Heart left ventricle (tissue), 16 donors: ENCODE measurements around the gene ZNF792. TPM values are rescaled to one million over a fixed set of nuclear protein-coding genes. Genes with fewer than 3 reads are reported as not detected.
A peak's percentile ranks its signal among the peaks of the same experiment; 100 is the strongest.
"Not testable (repeated sequence)": the region's sequence is repeated elsewhere in the genome, so short reads cannot be mapped to it uniquely, and the experiment has no call there.

ENCODE experiments used
- ATAC-seq, 4 donors: fragments of 200-7000 bp; cut with Tn5 transposase; one replicate each; pipeline ENCODE4 v1.9.1; 2020 to 2022; ENCODE audit warnings: moderate library complexity in 4 of 4, mild to moderate bottlenecking in 3 of 4, moderate number of reproducible peaks in 1 of 4
- DNase-seq, 5 donors: peaks; one replicate each; pipeline ENCODE4 v3.0.0-alpha.2; 2020
- H3K27ac ChIP-seq, 12 donors: fragments of 200-600 bp; sonication (generic) in 4 of 12; one replicate each; pipeline versions ENCODE4 v1.5.0 to v1.8.0; 2016 to 2022; ENCODE audit warnings: mild to moderate bottlenecking in 2 of 12
- H3K27me3 ChIP-seq, 9 donors: fragments of 200-600 bp; sonication (generic) in 2 of 9; one replicate each; pipeline versions ENCODE4 v1.5.1 to v1.8.0; 2016 to 2022; ENCODE audit warnings: mild to moderate bottlenecking in 3 of 9
- H3K36me3 ChIP-seq, 9 donors: fragments of 200-600 bp; sonication (generic) in 2 of 9; one replicate each; pipeline versions ENCODE4 v1.5.0 to v1.8.0; 2018 to 2022; ENCODE audit warnings: mild to moderate bottlenecking in 2 of 9
- H3K4me1 ChIP-seq, 12 donors: fragments of 200-600 bp; sonication (generic) in 4 of 12; one replicate each; pipeline versions ENCODE4 v1.5.0 to v1.8.0; 2016 to 2022; ENCODE audit warnings: mild to moderate bottlenecking in 3 of 12
- H3K4me3 ChIP-seq, 12 donors: fragments of 200-600 bp; sonication (generic) in 4 of 12; one replicate each; pipeline versions ENCODE4 v1.5.0 to v1.8.0; 2017 to 2022; ENCODE audit warnings: mild to moderate bottlenecking in 9 of 12, moderate library complexity in 4 of 12
- H3K9me3 ChIP-seq, 12 donors: fragments of 200-600 bp; sonication (generic) in 4 of 12; one replicate each; pipeline versions ENCODE4 v1.5.0 to v1.8.0; 2016 to 2022; ENCODE audit warnings: mild to moderate bottlenecking in 1 of 12
- CTCF ChIP-seq, 12 donors: fragments of 200-600 bp; sonication (generic) in 4 of 12; IDR thresholded peaks; one replicate each; pipeline versions ENCODE4 v1.5.0 to v1.8.0; 2018 to 2022; ENCODE audit warnings: antibody characterized with exemption in 12 of 12, mild to moderate bottlenecking in 5 of 12
- POLR2A ChIP-seq, 2 donors: fragments of 450-650 bp; IDR thresholded peaks; one replicate each; pipeline ENCODE4 v1.6.1; 2017; ENCODE audit warnings: antibody characterized with exemption in 2 of 2, mild to moderate bottlenecking in 2 of 2, moderate library complexity in 2 of 2
- WGBS, 4 donors: extraction: QIAGEN DNeasy Blood & Tissue Kit in 2 of 4; methylation state at CpG; one replicate each; pipeline versions ENCODE4 v1.1.5 to v1.1.7; 2013 to 2018; 5-methylcytosine and 5-hydroxymethylcytosine counted together
- intact Hi-C, 10 donors: fragments of 100-400 bp; cut with DNase I; formaldehyde crosslinking; loops; one replicate each; pipeline versions ENCODE4 v1.11.1 to v1.14.2; 2022
- polyA plus RNA-seq, 2 donors: library from polyadenylated mRNA; stranded (reverse); fragments of 200-250 nt; gene quantifications; one replicate each; pipeline ENCODE4 v1.2.3, GENCODE V29; 2013
- total RNA-seq, 9 donors: library from RNA; depleted of rRNA in 2 of 9; stranded (reverse); fragments of >200 nt in 2 of 9; fragmentation: NEBNext Ultra II Directional in 3 of 9; extraction: Animal tissue kit (Norgen Biotek cat#: 25700) in 3 of 9; gene quantifications; one replicate each; pipeline versions ENCODE4 v1.1.0 to v1.2.4, GENCODE V29; 2016 to 2023
- donor health status: ischemic (EF 13 %, LVEDD 7.1; RV severe dilation, severe dysfunction).
- donor health status: healthy with polysubstance abuse.
- donor health status: DM: no; HTN: yes; CAD: no.
- donor health status: DM: no; HTN: no; CAD: no.
- donor health status: ischemic (EF 25% LVEDD 6.9; RV normal size, moderate dysfunction).
- donor health status: ischemic (EF 25% LVEDD 5.7; RV mildly dilated, moderate dysfunction).
- donor health status: healthy.
- donor health status: DM: yes; HTN: yes; CAD: no.
- donor health status: ischemic (EF 35%, LVEDD 5.7; RV mildly dilated, moderate dysfunction).
- donor health status: nonischemic (EF 11% LVEDD 7.7; RV severe dilation, severe dysfunction).
- donor health status: DM: yes; HTN: yes; CAD: no.
- donor health status: PGD.
- donor health status: ischemic (EF 29% LVEDD 5.4; RV normal size, mild dysfunction).
- donor health status: nonischemic (EF 23%, LVEDD 6.1; RV moderate dilation, normal function).

ZNF792 gene
- total and polyA plus RNA-seq, 11 donors = 1.3 to 8.2 (median 4.1) TPM

- peaks cover 0 to 62% (median 38%) of the 10 kb centered on the region in 12 donors for H3K4me1 ChIP-seq
- DNase-seq = peak in 3 of 5 donors; percentile 58 to 63 (median 59)
Measured at GRCh38 chr19:34994643-34995541, 30.9 kb upstream of the ZNF792 start.

GRCh38 chr19:34994286-34994642, 30.2 kb upstream of the ZNF792 start:
- peak in 1 of 4 donors; percentile 11 for ATAC-seq
- Histone ChIP-seq H3K9me3 (no peaks in the 10 kb centered on the region), H3K4me3 (no peak overlapping the region), H3K4me1 (peaks cover 0 to 62% (median 33%) of the 10 kb centered on the region in 12 donors), H3K27me3 (no peaks in the 10 kb centered on the region), H3K27ac (peak overlapping the region; percentile 48 to 100 (median 84)), H3K36me3 (no peaks in the 10 kb centered on the region)
- intact Hi-C loops = loop anchor here in 1 of 10 donors (1.0 kb wide), 1 partner anchor 21 kb away; no protein-coding TSS in a partner anchor
- TF ChIP-seq CTCF (IDR thresholded peaks at IDR 0.05) (no peak), POLR2A (IDR thresholded peaks at IDR 0.05) (no peak)
- 52 to 74% (median 63%) methylated on average over 9 of the region's 9 CpGs for WGBS, 4 donors
- DNase-seq = no peak

More at GRCh38 chr19:34994643-34995541, 30.9 kb upstream of the ZNF792 start:
- 52 to 61% (median 60%) methylated on average over 12 to 17 of the region's 17 CpGs for WGBS, 4 donors
- Histone ChIP-seq H3K27ac (peak overlapping the region; percentile 48 to 100 (median 84)), H3K27me3 (no peaks in the 10 kb centered on the region), H3K36me3 (no peaks in the 10 kb centered on the region), H3K4me3 (peak overlapping the region in 2 of 12 donors; percentile 7 to 14), H3K9me3 (no peaks in the 10 kb centered on the region)
- TF ChIP-seq CTCF (IDR thresholded peaks at IDR 0.05) (no peak), POLR2A (IDR thresholded peaks at IDR 0.05) (no peak)
- peak; percentile 24 to 73 (median 62) for ATAC-seq
- intact Hi-C loops = loop anchor here in 1 of 10 donors (1.0 kb wide), 1 partner anchor 22 kb away; no protein-coding TSS in a partner anchor

- H3K27me3 ChIP-seq, intact Hi-C loops, H3K9me3 ChIP-seq, H3K4me3 ChIP-seq, DNase-seq, ATAC-seq, H3K36me3 ChIP-seq, H3K27ac ChIP-seq: not testable (repeated sequence)
- H3K4me1 ChIP-seq = peaks cover 0 to 61% (median 26%) of the 10 kb centered on the region in 12 donors
- WGBS, 4 donors = 88 to 95% (median 92%) methylated on average over 7 of the region's 7 CpGs
Measured at GRCh38 chr19:34992582-34992981, 28.6 kb upstream of the ZNF792 start.

GRCh38 chr19:34991542-34992333, 27.7 kb upstream of the ZNF792 start:
- intact Hi-C loops = no loop called here
- Histone ChIP-seq H3K4me1 (peaks cover 0 to 52% (median 20%) of the 10 kb centered on the region in 12 donors), H3K9me3 (no peaks in the 10 kb centered on the region), H3K27ac (no peak overlapping the region), H3K4me3 (no peak overlapping the region), H3K27me3 (no peaks in the 10 kb centered on the region), H3K36me3 (no peaks in the 10 kb centered on the region)
- 89 to 95% (median 92%) methylated on average over 8 of the region's 8 CpGs for WGBS, 4 donors
- TF ChIP-seq POLR2A (IDR thresholded peaks at IDR 0.05) (no peak), CTCF (IDR thresholded peaks at IDR 0.05) (no peak)
- no peak for ATAC-seq
- DNase-seq = no peak
